Activated CD8-positive, alpha-beta memory T cell treated with anti-CD3 and anti-CD28 coated beads for 48 hours (primary cell): ENCODE measurements around the gene PPP2R1B.

Experiments used
- DNase-seq, 3 experiments: peaks; one replicate each; pipeline ENCODE4 v3.0.0-alpha.2; 2020; ENCODE audit warnings: low read depth in 2 of 3, low spot score in 2 of 3

Gene PPP2R1B

GRCh38 chr11:111696556-111696955 is 69.6 kb downstream of the PPP2R1B start:
- no peak for DNase-seq

DNA sequence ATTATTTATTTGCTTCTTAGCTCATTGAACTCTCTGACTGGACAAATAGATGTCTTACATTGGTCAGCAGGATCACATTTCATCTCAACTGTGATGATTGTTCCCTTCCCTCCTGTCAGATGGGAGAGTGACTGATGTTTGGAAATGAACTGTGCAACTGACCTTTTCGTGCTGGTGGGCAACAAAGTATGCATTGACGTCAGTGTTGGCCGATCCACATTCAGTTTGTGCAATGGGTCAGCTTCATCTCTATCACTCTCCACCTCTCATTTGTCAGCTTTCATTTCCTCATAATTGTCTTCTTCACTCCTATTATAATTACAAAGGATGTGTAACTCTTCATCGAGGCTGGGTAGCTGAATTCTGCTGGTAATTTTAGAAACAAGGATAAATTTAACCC is 71.3 kb downstream of the PPP2R1B start:
- no peak for DNase-seq

DNA sequence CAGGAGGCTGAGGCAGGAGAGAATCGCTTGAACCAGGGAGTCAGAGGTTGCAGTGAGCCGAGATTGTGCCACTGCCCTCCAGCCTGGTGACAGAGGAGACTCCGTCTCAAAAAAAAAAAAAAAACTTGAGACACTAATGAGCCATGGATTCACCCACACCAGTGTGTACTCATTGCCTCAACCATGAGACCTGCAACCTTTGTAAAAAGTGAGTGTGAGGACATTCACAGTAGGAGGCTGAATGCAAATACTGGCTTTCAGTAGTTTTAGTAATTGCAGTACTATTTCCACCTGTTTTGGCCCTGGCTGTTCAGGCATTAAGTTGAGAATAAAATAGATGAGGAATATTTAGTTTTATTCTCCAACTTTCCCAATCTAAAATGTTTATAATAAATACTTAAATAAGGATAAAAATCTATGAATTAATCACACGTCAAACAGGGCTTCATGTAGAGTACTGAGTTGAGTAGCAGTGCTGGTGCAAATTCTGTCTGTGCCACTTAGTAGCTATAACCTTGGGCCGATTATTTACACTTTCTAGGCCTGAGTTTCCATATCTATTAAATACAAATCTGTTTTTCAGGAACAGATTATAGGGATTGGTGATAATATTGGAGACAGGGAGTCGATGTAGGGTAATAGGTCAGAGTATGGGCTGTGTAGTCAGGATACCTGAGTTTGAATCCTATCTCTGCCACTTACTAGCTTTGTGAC is 72.8 kb downstream of the PPP2R1B start:
- no peak for DNase-seq

- DNase-seq = no peak
Measured at GRCh38 chr11:111691741-111692140, 74.4 kb downstream of the PPP2R1B start.

DNA sequence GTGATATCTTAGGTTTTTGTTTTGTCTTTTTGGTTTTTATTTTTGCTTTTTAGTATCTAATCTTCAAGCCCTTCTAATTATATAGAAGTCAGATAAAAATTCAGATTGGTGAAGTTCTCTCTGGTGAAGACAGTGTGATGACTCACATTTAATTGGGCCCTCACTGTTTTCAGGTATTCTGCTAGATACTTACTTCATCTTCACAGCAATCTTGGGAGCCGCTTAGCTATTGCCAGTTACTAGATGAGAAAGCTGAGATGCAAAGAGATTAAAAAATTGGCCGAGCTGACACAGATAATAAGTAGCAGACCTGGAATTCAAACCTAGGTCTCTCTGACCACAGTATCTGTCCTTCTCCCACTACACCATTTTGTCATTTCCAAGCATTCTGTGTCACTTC is 75.0 kb downstream of the PPP2R1B start:
- DNase-seq = no peak

DNA sequence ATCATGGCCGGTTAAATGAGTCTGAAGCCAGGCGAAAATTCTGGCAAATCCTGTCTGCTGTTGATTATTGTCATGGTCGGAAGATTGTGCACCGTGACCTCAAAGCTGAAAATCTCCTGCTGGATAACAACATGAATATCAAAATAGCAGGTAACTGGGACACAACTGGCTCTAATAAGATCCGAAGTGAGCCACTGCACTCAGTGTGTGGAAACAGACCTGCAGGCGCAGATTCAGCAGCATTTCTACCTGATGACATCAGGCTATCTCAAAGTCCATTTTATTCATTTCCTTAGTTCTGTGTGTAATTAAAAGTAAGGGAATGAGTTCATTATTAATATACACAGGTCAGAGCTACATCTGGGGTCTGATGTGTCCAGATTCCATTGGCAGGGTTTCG is 78.2 kb downstream of the PPP2R1B start:
- no peak for DNase-seq

GRCh38 chr11:111684251-111684650 is 81.9 kb downstream of the PPP2R1B start:
- no peak for DNase-seq

DNA sequence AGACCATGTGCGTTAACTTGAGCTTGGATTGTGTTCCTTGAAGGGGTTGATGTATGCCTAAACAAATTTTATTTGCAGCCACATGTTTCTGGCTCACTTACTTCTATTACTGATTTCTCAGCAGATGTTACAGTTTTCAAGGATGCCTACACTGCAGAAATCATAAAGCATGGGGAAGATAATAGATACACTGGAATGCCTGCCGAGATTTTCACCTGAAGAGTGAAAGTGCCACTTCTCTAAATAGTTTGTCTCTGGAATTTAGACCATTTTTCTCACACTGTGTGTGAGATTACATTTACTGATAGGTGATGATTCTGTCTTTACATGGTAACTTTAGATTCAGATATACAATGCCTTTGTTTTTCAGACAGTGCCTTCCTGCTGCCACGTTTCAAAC is 82.4 kb downstream of the PPP2R1B start:
- DNase-seq = no peak

DNA sequence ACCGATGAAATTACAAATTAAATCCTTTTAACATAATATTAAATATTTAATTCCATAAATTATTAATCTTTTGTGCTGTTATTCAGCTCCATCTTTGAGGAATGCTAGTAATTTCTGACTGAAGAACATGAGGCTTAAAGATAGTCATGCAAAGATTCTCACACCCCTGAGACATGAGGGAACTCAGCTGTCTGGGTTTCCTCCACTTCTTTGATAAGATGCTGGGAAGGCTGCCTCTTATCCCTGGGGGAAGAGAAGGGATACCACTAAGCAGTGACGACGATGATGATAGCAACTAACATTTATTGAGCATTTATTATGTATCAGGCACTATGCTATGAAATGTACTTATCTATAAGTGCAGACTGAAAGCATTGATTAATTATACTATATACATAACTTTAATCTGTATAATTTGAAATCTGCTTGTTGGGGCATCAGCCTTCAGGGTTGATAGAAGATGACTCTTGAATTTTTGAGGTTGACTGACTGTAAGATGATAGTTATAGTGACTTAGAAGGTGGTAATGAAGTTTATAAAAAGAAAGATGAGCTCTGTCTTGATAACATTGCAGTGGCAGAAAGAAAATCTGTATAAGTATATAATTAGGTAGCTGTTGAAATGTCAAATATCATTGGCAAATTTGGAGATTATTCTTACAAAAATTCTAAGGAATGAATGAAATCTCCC is 85.6 kb downstream of the PPP2R1B start:
- DNase-seq = no peak
